ENCODE results near the gene RNF130.

RNF130 gene

GRCh38 chr5:180047667-180048066 lies 23.9 kb downstream of the RNF130 start:
- H3K27me3 ChIP-seq (ENCODE audit: insufficient read depth, low read length): peaks cover 6% of the 10 kb centered on the region; the same call in 1 of the 2 replicates
- H3K4me3 ChIP-seq (ENCODE audit: low read depth, low read length, poor library complexity, severe bottlenecking): no peak overlapping the region
- H3K36me3 ChIP-seq (ENCODE audit: insufficient read depth, low read length): no peaks in the 10 kb centered on the region
- H3K9ac ChIP-seq (ENCODE audit: low read length): no peak overlapping the region
- no peaks in the 10 kb centered on the region for H3K9me2 ChIP-seq (ENCODE audit: low read depth, low read length)
- H3K79me2 ChIP-seq (ENCODE audit: insufficient read depth, low read length): no peaks in the 10 kb centered on the region
- H3K4me1 ChIP-seq (ENCODE audit: insufficient read depth, low read length, severe bottlenecking): no peaks in the 10 kb centered on the region
- no peaks in the 10 kb centered on the region for H4K20me1 ChIP-seq (ENCODE audit: insufficient read depth, low read length)
- no peak for TF ChIP-seq EZH2 (IDR thresholded peaks at IDR 0.05; ENCODE audit: borderline replicate concordance, low read length)
- TF ChIP-seq, protein P1, sequence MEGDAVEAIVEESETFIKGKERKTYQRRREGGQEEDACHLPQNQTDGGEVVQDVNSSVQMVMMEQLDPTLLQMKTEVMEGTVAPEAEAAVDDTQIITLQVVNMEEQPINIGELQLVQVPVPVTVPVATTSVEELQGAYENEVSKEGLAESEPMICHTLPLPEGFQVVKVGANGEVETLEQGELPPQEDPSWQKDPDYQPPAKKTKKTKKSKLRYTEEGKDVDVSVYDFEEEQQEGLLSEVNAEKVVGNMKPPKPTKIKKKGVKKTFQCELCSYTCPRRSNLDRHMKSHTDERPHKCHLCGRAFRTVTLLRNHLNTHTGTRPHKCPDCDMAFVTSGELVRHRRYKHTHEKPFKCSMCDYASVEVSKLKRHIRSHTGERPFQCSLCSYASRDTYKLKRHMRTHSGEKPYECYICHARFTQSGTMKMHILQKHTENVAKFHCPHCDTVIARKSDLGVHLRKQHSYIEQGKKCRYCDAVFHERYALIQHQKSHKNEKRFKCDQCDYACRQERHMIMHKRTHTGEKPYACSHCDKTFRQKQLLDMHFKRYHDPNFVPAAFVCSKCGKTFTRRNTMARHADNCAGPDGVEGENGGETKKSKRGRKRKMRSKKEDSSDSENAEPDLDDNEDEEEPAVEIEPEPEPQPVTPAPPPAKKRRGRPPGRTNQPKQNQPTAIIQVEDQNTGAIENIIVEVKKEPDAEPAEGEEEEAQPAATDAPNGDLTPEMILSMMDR (IDR thresholded peaks at IDR 0.05; ENCODE audit: low read length): no peak
- H3K4me2 ChIP-seq (ENCODE audit: low read length): no peak overlapping the region
- H2AFZ ChIP-seq (ENCODE audit: low read length): no peak overlapping the region
- no peaks in the 10 kb centered on the region for H3F3A ChIP-seq (ENCODE audit: insufficient read depth, low read length)
- no peaks in the 10 kb centered on the region for H3K9me3 ChIP-seq (ENCODE audit: low read length)
- no peak overlapping the region for H3K27ac ChIP-seq (ENCODE audit: low read depth, low read length, poor library complexity, severe bottlenecking)

DNA sequence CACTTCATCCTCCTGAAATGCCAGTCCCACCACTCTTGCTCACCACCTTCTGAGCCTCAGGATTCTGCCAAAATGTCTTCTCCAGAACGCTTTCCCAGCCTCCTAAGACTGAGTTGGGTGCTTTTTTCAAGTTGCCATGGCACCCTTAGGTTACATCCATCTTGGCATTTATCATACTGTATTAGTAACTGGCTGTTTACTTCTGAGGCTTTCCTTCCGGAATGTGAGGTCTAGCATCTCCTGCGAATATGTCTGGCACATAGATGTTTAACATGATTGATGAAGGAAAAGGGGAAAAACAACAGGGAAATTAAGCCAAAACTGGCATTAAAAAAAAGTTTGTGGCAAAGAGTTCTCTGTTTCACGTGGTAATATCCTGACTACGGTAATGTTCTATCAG lies 24.9 kb downstream of the RNF130 start:
- TF ChIP-seq, protein P1 (IDR thresholded peaks at IDR 0.05; ENCODE audit: low read length): no peak
- TF ChIP-seq EZH2 (IDR thresholded peaks at IDR 0.05; ENCODE audit: borderline replicate concordance, low read length): no peak
- H3K27ac ChIP-seq (ENCODE audit: low read depth, low read length, poor library complexity, severe bottlenecking): no peak overlapping the region
- no peaks in the 10 kb centered on the region for H3K4me1 ChIP-seq (ENCODE audit: insufficient read depth, low read length, severe bottlenecking)
- no peaks in the 10 kb centered on the region for H3K9me3 ChIP-seq (ENCODE audit: low read length)
- no peaks in the 10 kb centered on the region for H4K20me1 ChIP-seq (ENCODE audit: insufficient read depth, low read length)
- no peak overlapping the region for H3K4me3 ChIP-seq (ENCODE audit: low read depth, low read length, poor library complexity, severe bottlenecking)
- H3K4me2 ChIP-seq (ENCODE audit: low read length): no peak overlapping the region
- H3K79me2 ChIP-seq (ENCODE audit: insufficient read depth, low read length): no peaks in the 10 kb centered on the region
- H3F3A ChIP-seq (ENCODE audit: insufficient read depth, low read length): no peaks in the 10 kb centered on the region
- H3K9ac ChIP-seq (ENCODE audit: low read length): no peak overlapping the region
- no peaks in the 10 kb centered on the region; the same call in 1 of the 2 replicates for H3K27me3 ChIP-seq (ENCODE audit: insufficient read depth, low read length)
- no peaks in the 10 kb centered on the region for H3K9me2 ChIP-seq (ENCODE audit: low read depth, low read length)
- H2AFZ ChIP-seq (ENCODE audit: low read length): no peak overlapping the region
- no peaks in the 10 kb centered on the region for H3K36me3 ChIP-seq (ENCODE audit: insufficient read depth, low read length)

DNA sequence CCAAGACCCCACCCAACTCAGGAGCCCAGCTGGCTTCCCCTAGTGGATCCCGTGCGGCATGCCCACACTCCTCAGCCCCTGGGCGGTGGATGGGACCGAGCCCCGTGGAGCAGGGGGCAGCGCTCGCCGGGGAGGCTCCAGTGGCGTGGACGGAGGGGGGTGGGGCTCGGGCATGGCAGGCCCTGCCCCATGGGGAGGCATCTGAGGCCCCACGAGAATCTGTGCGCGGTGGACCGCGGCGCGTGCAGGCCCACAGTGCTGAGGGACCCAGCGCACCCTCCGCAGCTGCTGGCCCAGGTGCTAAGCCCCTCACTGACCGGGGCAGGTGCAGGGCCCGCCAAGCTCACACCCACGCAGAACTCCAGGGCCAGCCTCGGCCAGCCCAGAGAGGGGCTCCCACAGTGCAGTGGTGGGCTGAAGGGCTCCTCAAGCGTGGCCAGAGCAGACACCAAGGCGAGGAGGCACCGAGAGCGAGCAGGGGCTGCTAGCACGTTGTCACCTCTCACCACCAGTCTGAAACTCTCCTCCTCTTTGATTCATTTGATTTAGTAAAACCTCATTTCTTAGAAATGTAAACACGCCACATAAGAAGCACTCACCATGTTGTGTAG lies 25.6 kb downstream of the RNF130 start:
- Histone ChIP-seq H3K4me2 (ENCODE audit: low read length) (no peak overlapping the region), H3K9me3 (ENCODE audit: low read length) (no peaks in the 10 kb centered on the region), H3K4me1 (ENCODE audit: insufficient read depth, low read length, severe bottlenecking) (no peaks in the 10 kb centered on the region), H2AFZ (ENCODE audit: low read length) (no peak overlapping the region), H3K27ac (ENCODE audit: low read depth, low read length, poor library complexity, severe bottlenecking) (no peak overlapping the region), H3K9ac (ENCODE audit: low read length) (no peak overlapping the region), H3K9me2 (ENCODE audit: low read depth, low read length) (no peaks in the 10 kb centered on the region), H3K36me3 (ENCODE audit: insufficient read depth, low read length) (no peaks in the 10 kb centered on the region), H3F3A (ENCODE audit: insufficient read depth, low read length) (no peaks in the 10 kb centered on the region), H4K20me1 (ENCODE audit: insufficient read depth, low read length) (no peaks in the 10 kb centered on the region), H3K27me3 (ENCODE audit: insufficient read depth, low read length) (no peaks in the 10 kb centered on the region; the same call in 1 of the 2 replicates), H3K79me2 (ENCODE audit: insufficient read depth, low read length) (no peaks in the 10 kb centered on the region), H3K4me3 (ENCODE audit: low read depth, low read length, poor library complexity, severe bottlenecking) (no peak overlapping the region)
- TF ChIP-seq, protein P1 (IDR thresholded peaks at IDR 0.05; ENCODE audit: low read length): no peak
- no peak for TF ChIP-seq EZH2 (IDR thresholded peaks at IDR 0.05; ENCODE audit: borderline replicate concordance, low read length)

All from OCI-LY1 (cell line).